Fibroblast of skin of back (primary cell): ENCODE results near the gene DOCK9.
A peak's percentile ranks its signal among the peaks of the same experiment; 100 is the strongest.

Experiments used
- DNase-seq: peaks from one replicate; pipeline ENCODE4 v3.0.0-alpha.2; 2013

The DOCK9 gene

GRCh38 chr13:98846521-98846920 is 131.3 kb downstream of the DOCK9 start:
- no peak for DNase-seq

GRCh38 chr13:98845742-98846141 is 132.1 kb downstream of the DOCK9 start:
- no peak for DNase-seq

- DNase-seq: no peak
These were observed 133.8 kb downstream of the DOCK9 start for GRCh38 chr13:98844021-98844420.

DNA sequence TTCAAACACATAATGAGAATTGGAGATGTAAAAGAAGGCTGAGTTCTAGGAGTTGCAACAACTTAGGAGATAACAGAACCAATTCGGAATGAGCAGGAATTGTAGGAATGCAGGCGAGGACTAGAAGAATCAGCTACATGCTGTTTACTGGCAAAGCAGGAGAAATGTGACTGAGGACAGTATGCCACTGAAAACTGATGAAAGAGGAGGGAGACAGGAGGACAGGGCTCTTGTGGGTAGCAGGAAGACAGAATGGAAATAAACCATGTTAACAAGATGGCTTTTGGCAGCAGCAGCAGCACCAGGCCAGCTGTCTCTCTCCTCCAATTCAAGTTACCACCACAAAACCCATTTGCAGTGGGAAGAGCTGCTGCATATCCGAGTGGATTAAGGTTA is 134.4 kb downstream of the DOCK9 start:
- DNase-seq: no peak

DNA sequence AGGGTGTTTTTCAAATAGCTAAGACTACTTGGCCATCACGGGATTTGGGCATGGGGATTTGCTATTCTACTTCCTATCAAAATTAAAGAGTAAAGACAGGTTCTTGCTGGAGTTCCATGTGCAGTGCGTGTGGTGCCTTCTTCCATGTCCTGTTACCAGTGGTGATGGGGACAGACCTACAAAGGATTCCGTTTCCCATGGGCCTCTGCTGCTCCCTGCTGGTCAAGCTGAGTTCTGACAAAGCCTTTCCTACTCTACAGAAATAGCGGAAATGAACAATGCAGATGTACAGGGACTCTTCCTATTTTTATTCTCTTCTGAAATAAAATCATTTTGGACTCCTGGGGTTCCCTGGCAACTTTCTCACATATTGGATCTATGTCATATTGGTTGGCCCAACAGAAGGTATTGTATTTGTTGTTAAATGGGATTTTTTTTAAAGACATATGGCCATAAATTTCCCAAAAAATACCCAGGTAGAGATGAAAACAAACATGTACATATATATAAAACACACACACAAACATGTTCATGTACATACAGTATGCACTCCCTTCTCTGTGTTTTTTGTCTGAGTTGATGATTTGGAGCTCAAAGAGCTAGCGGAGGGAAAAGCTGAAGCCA is 134.9 kb downstream of the DOCK9 start:
- peak; percentile 74 for DNase-seq

- DNase-seq: no peak
These were observed 135.8 kb downstream of the DOCK9 start for GRCh38 chr13:98842070-98842469.

- DNase-seq: peak; percentile 61
These were observed 137.8 kb downstream of the DOCK9 start for GRCh38 chr13:98839856-98840769.

GRCh38 chr13:98838776-98839175 is 139.1 kb downstream of the DOCK9 start:
- DNase-seq: peak; percentile 28

DNA sequence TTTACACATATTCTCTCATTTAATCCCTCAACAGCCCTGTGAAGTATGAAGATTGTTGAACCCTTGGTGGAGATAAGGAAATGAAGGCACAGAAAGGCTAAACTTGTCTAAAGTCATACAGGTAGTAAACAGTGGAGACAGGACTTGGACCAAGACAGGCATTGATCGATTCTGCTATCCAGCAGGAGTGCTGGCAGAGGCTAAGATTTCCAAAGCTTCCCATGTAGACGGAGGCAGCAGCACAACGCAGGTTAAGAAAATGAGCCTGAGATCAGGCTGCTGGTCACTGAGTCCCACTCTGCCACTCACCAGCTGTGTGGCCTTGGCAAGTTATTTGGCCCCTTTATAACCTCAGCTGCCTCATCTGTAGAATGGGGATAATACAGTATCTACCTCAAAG is 140.0 kb downstream of the DOCK9 start:
- no peak for DNase-seq

DNA sequence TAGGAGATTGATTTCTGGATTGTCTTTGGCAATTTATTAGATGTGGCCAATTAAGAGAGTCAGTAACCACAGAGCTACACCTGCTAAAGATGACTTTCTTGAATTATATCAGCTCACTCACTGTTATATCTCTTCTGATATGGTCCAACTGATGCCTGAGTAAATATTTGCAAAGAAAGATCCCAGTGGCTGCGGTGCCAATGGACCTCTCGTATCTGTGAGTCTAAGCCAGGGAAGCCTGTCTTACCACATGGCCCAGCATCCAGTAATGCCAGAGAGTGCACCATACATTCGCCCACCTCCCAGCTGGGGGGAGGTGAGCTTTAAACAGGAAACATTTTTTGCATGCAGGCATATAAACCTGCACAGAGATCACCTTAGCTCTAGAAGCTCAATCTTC is 142.7 kb downstream of the DOCK9 start:
- no peak for DNase-seq

DNA sequence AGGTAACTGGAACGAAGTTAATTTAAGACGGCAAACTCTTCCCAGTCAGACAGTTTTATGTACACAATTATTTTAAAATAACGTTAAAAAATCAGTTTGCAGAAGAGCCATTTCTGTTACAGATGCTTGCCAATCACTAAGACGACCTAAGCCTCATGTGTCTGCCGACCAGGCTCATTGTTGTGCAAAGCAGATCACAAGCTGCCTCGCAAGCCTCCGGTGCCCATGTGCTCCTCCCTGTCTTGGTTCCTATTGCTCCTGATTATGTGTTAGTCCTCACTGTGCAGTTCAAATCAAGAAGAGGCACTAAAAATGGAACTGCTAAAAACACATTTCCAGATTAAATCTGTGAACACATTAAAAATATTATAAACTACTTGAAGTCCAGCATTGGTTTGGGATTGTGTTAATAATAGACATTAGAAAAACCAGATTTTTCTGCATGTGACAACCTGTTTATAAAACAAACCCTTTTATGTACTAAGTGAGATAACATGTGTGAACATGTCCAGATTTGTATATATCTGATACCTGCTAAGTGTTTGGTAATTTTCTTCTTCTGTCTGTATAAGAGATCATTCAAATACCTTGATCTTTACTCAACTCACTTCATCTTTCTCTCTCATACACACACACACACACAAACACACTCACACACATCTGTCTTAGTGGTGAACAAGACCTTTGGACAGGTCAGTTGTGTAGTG is 143.5 kb downstream of the DOCK9 start:
- no peak for DNase-seq

DNA sequence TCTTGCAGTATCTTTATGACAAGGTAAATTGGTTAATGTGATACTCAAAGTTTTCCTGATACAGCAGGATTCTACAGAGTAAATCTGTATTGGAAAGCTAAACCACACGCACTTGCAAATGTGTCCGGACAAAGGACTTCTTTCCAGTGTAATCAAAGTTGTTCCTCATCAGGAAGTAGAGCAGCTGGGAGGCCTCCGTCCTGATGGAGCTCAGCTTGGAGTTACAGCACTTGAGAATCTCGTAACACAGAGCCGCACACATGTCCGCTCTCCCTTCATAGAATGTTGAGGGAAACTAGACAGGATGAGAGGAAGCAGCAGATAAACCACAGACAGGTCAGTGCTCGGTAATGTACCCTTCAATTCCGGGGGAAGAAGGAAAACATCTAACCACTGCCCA is 146.6 kb downstream of the DOCK9 start:
- no peak for DNase-seq

- DNase-seq: no peak
These were observed 148.3 kb downstream of the DOCK9 start for GRCh38 chr13:98829541-98829940.

GRCh38 chr13:98828614-98829013 is 149.2 kb downstream of the DOCK9 start:
- DNase-seq: no peak

DNA sequence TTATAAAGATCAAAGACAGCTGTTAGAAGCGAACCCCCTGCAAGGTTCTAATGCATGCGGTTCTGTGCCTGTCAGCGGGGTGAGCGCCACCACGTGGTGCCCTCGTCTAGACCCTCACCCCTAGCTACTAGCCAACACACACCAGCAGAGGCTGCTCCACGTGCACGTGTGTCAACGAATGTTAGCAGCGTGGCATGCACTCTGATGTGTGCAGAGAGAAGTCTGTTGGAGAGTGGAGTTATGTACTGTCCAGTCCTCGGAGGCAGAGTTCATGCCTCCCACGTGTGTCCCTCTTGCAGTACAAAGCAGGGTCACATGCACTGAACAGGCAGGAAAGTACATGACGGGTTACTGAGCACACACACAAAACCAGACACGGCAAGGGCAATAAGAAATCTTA is 150.4 kb downstream of the DOCK9 start:
- DNase-seq: no peak

DNA sequence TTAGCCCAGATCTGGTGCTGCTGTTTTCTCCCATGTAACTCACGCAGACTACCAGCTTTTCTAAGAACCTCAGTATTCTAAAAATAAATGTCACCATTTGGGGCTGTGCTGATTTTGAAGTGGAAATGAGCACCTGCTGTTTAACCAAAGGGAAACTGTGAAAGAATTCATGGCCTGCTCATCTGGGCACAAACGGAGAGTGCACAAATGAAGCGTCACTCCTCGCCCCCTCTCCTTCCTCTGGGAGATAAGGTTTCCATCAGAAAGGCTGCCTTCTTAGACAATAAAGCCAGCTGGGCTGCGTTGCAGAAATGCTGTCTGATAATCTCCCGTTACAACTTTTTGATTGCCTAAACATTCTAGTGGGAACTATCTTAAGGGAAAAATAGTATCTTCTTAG is 151.7 kb downstream of the DOCK9 start:
- no peak for DNase-seq

DNA sequence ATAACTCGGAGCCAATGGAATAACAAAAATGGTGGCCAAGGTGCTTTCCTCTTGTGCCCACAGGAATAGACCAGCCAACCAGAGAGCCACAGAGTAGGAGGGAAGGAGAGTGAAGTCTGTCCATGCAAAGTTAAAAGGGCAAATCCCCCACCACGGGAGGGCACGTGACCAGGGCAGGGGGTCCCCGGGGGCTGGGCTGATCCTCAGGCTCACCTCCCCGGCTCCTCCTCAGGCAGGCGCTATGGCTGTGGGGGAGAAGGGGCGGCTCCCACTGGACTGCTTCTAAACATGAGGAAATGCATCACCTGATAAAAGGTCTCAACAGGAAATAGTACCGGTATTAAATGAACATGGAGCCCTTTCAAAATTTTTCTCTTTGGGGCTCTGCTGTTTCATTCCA is 152.2 kb downstream of the DOCK9 start:
- DNase-seq: no peak

DNA sequence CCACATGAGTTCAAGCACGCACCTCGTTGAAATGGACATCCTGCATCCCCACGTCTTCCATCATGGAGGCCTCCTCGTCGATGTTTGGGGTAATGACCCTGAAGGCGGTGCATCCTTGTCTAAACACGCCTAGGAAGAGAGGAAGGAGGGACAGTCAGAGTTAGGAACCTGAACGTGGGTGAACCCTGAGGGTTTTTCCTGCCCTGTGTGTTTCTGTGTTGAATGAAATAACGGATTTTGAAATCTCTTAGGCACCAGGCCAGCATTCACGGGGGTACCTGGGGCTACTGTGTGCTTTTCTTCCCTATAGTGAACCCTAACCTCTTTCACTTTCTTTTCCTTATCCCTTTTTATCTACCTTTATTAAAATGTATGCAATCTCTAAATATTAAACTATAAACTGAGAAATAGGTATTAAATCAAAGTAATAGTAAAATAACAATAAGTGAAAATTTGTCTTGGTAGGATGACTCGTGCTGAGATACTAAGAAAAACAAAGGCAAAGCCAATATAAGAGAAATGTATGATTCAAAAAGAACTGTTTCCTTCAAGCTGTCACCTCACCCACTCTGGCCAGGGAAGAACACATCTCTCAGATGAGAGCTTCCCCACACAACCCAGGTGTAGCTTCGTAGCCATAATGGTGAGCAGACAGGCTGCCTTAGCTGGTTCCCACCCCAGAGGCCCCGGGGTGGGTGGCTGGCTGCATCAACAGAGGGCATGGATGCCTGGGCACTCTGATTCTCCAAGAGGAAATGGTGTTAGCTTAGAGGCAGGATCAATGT is 153.3 kb downstream of the DOCK9 start:
- peak; percentile 27 for DNase-seq

- DNase-seq: no peak
These were observed 154.4 kb downstream of the DOCK9 start for GRCh38 chr13:98823442-98823841.

- DNase-seq: no peak
These were observed 155.6 kb downstream of the DOCK9 start for GRCh38 chr13:98822225-98822606.

DNA sequence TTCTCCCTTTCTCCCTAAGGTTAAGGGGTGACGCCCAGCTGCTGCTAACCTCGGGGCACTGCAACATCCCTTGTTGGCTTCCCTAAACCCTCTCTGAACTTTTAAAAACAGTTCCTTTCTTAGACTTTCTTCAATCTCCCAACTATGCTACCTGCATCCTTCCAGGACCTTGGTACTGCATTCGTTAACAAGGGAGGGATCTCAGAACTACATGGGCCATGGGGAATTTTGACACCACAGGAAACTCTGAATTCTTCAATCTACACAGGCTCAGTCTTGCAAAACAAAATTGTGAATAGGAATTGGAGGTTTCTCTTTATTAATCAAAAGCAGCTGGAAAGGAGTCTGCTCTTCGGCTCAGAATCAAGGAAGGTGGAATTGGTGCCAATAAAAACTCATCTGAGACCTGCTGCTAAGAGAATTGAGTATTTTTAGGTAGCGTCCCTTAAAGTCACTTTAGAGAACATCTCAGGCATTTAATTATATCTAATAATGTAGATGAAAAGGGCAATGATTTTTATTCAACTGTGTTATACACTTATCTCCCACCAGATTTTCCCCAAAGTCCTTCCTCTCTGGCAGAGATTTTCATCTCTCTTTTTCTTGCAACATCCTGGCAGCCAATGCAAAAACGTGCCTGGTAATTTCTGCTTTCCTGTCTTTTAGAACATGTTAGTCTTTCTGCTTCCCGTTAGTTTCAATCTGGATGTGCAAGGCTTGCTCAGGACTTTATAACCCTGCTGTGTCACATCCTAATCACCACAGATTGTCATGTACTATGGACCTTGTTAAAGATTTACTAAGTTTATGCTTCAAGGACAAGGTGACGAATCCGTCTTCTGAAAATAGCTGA is 156.3 kb downstream of the DOCK9 start:
- peak; percentile 36 for DNase-seq
